HG03064 (cell line): ENCODE measurements around the gene SIRT7.

Experiments
- ATAC-seq: cut with Tn5 transposase; IDR thresholded peaks from one replicate; pipeline ENCODE4 v1.9.1; 2021; ENCODE audit warnings: low read depth; ENCODE audit not compliant: unreplicated experiment

The SIRT7 gene

DNA sequence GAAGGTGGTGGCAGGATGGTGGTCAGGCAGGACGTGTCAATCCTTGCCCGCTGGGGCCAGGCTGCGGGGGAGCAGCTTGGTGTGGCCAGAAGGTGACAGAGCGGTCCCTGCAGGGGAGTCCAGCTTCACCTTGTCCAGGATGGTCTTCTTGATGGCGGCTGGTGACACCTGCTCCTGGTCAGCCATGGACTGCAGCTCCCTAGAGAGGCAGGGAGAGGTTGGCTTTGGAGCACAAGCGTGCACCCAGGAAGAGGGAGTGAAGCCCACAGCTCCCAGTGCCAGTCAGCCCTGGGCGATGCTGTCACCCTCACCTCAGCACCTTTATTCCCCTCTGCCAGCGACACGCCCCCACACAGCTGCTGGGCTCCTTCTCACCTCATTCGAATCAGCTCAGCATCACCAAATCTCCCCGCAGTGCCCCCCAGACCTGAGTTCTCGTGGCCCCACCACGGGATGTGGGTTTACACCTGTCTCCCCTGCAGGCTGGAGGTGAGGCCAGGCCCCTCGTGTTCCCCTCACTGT, 15.3 kb upstream of the SIRT7 start:
- ATAC-seq, result no peak

DNA sequence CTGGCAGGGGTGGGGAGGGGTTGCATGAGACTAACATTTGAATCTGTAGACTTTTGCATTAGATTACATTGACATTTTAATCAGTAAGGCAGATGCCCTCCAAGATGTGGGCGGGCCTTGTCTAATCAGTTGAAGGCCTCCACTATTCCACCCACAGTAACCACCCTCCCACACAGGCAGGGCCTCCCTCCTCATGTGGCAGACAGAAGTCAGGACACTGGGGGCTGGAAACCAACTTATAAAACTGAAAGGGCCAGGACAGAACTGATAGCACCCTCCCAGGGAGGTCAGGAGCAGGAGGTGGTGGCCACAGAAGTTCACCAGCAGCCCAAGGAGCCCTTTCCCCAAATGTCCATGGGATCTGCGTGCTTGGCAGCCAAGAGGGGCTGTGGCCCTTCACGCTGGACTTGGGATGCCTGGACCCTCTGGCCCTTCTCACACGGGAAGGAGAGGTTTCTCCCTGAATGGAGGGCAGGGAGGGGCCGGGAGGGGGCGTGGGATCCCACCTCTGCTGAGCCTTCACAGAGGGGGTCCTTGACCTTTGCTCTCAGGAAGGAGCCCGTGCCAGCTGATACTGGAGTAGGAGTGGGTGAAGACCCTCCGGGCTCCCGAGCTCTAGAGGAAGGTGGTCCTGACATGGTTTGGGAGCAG, 14.5 kb upstream of the SIRT7 start:
- ATAC-seq, result no peak

DNA sequence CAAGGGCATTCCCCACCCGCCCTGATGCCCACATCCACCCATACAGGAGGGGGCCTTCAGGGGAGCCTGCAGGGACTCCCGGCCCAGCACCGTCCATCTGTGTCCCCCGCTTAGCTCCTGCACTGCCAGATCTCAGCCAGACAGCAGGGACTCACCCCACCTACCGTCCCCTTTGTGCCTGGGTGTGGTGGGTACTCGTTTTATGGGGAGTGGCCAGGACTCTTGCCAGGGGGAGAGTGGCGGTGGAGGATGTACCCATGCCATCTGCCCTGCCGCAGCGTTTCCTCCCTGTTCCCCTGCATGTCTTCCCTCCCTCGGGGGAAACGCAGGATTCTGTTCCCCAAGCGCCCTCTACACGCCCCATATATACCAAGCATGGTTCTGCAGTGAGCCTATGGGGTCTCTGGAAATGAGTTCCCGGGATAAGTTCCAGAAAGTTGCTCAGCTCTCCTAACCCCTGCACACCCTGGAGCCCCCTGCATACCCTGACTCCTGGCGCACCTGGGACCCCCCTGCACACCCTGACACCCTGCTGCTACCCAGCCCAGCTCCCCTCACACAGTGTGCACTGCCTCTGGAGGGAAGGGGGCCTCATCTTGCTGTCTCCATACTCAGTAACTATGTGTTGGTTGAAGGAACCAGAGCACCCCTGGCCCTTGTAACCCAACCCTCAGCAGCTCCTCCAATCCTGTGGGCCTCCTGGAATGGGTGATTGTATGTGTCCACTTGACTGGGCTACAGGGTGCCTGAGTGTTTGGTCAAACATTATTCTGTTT, 13.8 kb upstream of the SIRT7 start:
- ATAC-seq, result no peak

DNA sequence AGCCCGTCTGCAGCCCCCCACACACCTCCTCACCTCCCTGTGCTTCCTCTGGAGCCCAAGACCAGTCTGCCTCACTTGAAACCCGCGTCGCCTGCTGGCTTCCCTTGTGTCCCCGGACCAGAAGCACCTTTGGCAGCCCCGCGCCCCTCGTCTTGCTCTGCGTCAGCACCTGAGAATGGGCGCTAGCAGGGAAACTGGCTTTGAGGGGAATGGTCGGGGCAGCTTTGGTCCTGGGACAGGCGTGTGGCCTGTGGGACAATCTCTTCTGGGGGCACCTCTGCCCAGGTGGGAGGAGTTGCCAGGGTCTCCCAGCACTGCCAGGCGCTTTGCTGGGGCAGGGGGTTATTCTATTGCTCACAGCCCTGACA, 13.2 kb upstream of the SIRT7 start:
- ATAC-seq, result no peak

DNA sequence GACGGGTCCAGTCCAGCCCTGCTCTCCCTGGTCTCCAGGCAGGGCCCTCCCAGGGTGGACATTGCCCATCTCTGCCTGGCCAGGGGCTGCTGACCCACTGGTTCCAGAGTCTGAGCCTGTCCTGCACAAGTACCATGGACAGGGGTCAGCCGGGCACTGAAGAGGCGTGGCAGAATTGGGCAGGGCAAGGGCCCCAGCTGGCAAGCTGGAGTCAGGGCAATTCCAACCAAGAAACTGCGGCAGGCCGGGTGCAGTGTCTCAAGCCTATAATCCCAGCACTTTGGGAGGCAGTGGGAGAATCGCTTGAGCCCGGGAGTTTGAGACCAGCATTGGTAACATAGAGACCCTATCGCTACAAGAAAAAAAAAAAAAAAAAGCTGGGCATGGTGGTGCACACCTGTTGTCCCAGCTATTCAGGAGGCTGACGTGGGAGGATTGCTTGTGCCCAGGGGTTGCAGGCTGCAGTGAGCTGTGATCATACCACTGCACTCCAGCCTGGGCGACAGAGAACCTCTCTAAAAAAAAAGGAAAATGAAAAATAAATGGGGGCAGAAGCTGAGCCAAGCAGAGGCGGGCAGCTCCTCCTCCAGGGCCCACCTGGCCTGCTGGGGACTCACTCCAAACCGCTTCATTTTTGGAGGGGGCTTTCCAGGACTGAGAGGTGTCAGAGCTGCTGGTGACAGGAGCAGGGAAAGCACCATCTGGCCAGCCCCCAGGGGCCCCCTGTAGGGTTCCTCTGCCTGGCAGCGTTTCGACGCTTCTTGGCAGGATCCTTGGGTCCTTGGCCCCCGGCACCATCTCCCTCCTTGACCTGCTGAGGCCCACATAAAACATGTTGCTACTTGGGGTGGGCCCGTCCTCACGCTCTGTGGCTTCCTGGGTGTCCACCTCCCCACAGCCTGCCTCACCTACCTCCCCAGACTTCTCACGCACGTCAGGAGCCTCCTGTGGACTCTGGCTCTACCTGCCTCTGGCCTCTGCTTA, 12.5 kb upstream of the SIRT7 start:
- ATAC-seq, result no peak

DNA sequence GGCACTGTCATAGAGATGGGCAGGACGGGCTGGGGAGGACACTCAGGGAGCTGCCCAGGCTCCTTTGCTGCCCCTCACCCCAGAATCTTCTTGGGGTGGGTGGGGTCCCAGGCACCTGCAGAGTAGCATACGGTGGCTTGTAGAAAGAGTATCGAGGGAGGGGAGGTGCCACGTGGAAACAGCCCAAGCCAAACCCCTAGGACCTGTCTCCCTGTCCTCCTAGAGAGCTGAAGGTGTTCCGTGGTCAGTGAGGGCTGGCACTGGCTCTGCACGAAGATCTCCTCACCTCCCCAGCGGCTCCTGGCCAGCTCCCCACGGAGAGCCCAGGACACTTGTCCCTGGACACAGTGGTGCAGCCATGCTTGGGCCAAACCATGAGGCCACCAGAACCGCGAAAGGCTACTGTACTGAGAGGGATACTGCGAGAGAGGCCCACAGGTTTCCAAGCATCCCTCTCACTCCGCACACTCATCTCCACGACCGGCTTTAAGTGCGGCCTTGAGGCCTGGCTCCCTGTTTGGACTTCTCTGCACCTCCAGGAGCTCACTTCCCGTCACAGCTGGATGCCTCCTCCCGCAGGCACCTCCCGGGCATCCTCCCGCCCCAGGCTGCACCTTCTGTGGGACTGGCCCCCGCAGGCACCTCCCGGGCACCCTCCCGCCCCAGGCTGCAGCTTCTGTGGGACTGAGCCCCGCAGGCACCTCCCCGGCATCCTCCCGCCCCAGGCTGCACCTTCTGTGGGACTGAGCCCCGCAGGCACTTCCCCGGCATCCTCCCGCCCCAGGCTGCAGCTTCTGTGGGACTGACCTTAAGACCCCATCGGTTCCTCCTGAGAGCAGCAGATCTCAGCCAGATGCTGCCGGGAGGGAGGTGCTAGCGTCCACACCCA, 11.5 kb upstream of the SIRT7 start:
- no peak for ATAC-seq

DNA sequence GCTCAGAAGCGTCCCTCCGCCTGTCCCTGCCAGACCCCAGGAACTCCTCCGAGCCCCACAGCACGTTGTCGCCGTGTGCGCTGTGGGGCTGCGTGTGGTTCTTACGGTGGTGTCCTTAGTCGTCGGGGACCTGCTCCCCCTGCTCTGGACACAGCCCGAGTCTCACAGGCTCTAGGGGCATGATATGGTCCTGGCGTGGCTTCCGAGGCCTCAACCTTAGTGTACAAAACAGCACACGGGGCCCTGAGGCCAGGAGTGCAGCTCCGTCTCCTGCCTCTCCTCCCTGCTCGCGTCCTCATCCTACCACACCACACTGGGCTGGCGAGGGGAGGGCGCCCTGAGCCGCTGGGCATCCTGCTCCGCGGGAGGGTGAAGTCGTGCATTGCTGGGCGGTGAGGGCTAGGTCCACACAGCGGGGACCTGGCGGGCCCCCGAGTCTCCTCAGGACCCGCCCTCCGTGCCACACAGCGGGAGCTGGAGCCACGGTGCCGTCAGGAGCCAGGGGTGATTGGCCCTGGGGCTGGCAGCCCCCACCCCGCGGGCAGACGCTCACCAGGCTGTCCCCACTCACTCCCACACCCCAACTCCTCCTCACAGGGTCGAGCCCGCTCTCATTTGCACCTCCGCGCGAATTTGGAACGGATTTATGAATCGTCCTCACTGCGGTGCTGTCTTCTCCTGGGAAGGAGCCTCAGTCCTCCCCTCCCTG, 10.7 kb upstream of the SIRT7 start:
- no peak for ATAC-seq

DNA sequence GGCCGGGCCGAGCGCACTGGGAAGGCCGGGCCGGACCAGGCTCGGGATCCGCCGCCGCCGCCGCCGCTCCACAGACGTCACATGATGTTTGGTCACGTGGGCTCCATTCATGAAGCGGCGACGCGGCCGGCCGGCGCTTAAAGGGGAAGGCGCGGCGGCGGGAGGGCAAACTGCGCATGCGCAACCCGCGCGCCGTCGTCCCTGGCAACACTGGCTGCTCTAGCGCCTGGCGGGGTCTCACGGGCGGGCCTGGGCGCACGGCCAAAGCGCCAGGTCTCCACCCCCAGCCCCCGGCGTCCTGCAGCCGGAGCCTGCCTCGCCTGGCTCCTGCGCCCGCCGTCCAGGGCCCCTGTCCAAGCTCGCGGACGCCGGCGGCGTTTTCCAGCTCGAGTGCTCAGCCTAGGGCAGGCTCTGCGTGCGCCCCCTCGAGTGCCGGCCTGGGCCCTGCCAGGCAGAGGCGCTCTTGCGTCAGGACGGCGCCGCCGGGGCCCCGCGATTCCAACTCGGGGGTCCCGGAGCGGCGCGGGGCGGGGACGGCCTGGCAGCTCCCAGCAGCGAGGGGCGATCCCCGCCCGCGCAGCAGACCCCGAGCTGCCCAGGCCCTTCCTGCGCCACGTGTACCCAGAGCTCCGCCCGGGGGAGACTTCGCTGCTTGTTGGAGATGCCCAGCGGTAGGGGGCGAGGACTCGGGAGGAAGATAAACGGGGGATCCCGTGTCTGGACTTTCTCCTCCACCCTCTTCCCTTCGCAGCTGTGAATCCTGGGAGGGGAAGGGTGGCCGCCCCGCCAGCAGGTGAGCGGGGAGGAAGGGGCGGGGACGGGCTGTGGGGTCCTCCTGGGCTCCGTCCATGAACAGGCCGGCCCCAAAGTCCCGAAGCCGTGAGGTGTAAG, 9.9 kb upstream of the SIRT7 start, which contains the start of gene MAFG:
Gene MAFG, minus strand, starts transcription at position 83 of the 891 bp plus-strand sequence. CDS start 4,550 bp downstream, outside the sequence.
- peak; percentile 56 for ATAC-seq

DNA sequence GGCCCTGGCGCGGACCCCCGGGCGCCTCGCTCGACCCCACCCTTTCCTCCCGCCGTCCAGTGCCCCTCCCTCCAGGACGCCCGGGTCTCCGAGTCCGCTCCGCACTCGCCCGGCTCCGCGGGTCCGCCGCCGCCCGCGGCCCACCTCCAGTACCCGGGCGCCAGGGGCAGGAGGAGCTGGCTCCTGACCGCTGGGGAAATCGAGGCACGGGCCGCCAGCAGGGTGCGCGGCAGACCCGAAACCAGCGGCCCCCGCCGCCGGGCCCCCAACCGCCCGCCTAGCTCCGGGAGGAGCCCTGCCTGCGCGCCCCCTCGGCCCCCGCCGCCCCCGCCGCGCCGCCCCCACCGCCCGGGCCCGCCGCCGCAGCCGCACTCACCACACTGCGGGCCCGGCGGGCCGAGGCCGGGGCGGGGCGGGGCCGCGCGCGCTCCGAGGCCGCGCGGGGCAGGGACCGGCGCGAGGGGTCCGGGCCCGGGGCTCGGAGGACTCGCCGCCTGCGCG, 9.2 kb upstream of the SIRT7 start:
- ATAC-seq, result peak; percentile 12

DNA sequence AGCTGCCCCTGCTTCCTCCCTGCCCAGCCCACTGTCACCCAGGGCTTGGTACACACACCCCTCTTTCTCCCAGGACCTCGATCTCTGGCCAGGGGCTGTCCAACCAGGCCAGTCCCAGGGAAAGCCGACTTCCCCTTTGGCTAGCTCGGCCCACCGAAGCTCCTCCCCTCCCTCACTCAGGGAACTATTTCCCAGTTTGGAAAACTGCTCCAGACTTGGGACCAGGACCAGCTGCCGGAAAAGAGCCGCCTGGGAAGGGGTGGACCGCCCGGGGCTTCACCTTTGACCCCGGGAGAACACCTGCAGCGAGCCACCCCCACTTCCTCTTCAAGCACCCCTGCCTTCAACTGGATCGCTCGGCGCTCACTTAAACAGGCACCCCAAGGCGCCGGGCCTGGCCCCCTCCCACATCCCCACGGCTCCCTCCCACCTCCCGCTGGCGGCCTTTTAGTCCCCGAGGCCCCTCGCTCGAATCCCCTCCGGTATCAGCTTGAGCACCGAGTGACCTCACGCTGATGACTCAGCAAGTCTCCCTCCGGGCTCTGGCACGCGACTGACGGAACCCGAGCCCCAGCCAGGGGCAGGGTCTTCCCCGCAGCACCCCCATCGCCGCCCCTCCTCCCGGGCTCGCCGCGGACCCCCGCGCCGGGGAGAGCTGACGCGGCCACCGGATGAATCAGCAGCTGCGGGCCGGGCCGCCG, 8.6 kb upstream of the SIRT7 start:
- no peak for ATAC-seq

DNA sequence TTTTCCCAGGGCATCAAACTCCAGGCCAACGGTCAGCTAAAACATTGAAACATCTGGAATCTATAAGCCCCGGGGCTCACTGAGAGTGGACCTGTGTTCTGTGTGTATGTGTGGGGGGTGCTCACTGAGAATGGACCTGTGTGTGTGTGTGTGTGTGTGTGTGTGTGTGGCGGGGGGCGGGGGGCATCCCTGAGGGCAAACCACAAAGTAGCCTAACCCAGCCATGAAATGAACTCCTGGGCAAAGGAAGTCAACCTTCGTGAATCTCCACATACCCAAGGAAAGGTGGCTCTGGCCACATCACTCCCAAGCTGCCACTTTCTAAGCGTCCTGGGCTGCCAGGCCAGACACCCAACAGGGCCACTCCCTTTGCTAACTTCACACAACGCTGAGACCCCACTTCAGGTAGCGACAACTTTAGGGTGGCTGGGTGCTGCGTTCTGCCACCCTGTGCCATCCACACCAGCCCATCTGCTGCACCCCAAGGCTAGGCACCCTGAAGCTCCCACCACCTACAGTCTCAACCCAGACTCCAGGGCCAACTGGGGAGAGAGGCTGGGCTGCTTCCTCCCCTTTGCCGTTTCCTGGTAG, 8.0 kb upstream of the SIRT7 start:
- no peak for ATAC-seq

DNA sequence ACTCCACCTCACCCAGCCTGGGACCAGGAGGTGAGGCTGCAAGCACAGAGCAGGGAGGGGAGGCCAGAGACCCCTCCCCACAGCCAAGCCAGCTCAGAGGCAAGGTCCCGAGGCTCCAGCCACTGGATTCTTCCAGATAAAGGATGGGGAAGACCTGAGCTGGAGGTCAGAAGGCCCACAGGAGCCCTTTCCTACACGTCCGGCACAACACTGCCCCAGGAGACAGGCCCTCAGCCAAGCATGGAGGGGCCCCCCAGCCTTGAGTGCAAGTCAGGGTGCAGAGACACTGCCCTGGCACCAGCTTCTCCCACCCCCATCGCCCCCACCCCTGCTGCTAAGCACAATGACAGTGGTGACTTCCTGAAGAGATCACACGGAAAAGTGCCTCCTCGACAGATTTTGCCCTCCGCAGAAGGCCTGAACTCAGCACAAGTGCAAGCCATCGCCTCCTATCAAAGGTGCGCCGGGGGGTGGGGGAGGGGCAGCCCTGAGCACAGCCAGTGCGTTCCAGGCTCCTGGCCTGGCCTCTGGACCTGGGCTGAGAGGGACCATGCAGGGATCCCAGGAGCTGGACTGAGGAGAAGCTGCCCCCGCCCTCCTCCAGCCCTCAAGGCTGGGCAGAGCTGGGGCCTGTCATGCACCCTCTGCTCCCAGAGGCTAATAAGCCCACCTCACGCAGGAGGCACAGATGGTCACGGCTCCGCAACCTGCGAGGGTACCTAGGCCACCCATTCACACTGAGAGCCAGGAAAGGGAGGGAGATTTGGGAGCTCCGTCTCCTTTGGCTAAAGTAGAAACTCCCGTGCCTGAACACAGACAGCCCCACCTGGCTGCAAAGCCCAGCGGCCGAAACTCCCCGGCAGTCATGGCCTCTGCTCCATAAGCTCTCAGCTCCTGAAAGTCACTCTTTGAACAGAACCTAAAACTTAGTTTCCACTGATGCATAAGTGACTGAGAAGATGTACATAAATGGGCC, 6.9 kb upstream of the SIRT7 start:
- ATAC-seq, result no peak

DNA sequence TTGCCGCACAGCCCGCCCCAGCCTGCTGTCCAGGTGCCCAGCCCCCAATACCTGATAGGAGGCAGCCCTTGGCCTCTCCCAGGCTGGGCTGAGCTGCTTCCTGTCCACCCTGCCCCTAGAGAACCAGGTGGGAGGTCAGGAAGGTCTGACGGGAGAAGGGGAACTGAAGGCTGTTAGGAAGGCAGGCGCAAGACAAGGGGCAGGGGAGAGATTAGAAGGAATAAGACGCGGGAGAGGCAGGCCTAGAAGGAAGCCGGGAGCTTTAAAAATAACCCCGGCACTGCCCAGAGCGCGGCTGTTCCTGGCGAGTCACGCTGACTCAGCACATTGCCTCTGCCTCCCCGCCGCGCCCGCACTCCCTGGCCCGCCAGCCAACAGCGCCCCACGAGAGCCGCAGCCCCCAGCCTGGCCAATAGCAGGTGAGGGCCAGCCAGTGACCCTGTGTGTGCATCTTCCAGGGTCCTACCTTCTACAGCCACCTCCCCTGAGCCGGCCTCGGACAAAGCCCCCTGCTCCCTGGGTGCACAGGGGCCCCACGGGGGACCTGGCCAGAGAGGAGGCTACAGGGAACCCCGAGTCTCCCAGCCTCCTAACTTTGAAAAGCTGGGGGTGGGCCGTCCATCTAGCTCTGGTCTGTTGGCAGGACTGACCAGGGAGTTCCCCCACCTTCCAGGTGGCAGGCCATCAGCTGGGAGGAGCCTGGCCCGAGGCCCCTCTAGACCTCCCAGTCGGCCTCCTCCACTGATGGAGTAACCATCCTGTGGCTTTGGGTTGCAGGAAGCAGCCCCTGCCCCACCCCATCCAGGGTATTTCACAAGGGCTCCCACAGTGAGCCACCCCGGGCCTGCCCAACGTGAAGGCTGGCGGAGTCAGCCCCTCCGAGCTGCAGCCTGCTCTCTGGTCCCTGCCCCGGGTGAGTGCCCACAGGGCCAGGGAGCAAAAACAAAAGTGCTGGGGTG, 5.6 kb upstream of the SIRT7 start:
- ATAC-seq, result no peak

DNA sequence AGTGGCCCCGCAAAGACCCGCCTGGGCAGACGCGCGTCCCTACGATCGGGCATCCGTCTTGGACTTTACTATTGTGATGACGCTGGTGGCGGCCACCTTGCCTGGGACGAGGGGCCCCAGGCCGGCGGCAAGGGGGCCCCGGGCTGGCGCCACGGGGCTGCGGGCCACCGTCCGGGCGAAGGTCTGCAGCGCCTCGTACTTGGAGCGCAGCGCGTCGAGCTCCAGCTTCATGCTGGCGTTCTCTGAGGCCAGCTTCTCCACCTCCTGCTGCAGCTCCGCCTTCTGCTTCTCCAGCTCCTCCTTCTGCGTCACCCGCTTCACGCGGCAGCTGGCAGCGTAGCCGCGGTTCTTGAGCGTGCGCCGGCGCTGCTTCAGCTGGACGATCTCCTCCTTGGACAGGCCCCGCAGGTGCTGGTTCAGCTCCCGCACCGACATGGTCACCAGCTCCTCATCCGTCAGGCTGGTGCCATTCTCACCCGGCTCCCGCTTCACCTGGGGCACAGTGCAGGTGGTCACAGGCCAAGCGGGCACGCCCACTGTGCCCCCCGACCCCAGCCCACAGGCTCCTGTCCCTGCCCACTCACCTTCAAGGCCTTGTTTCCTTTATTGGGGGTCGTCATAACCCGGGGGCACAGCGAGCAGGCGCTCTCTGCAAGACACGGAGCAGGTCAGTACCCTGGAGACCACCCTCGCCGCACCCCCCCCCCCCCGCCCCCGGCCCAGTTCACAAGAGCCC, 4.8 kb upstream of the SIRT7 start:
- no peak for ATAC-seq
